KMS-11 (cell line): ENCODE data around the gene PPBP.
"Not testable (repeated sequence)": the region's sequence is repeated elsewhere in the genome, so short reads cannot be mapped to it uniquely, and the experiment has no call there.

ENCODE experiments used
- H2AFZ ChIP-seq: fragments of 200-600 bp; sonication (generic); 2 replicates; pipeline ENCODE4 v1.6.1; 2016; ENCODE audit warnings: antibody characterized with exemption, mixed run types, low read depth
- H3K27ac ChIP-seq: fragments of 200-600 bp; sonication (generic); 2 replicates; pipeline ENCODE4 v1.6.1; 2016; ENCODE audit warnings: mild to moderate bottlenecking, mixed run types
- H3K27me3 ChIP-seq: fragments of 200-600 bp; sonication (generic); 2 replicates; pipeline ENCODE4 v1.6.1; 2017; ENCODE audit warnings: mild to moderate bottlenecking, low read depth, mixed run types, moderate library complexity; ENCODE audit not compliant: insufficient read depth
- H3K36me3 ChIP-seq: fragments of 200-600 bp; sonication (generic); 2 replicates; pipeline ENCODE4 v1.6.1; 2017; ENCODE audit warnings: mild to moderate bottlenecking, mixed run types; ENCODE audit not compliant: insufficient read depth
- H3K4me1 ChIP-seq: fragments of 200-600 bp; sonication (generic); 2 replicates; pipeline ENCODE4 v1.6.1; 2016; ENCODE audit warnings: mild to moderate bottlenecking, low read depth, mixed run types; ENCODE audit not compliant: poor library complexity, severe bottlenecking
- H3K4me2 ChIP-seq: fragments of 200-600 bp; sonication (generic); 2 replicates; pipeline ENCODE4 v1.7.0; 2016; ENCODE audit warnings: mild to moderate bottlenecking, mixed run types
- H3K4me3 ChIP-seq: fragments of 200-600 bp; sonication (generic); IDR thresholded peaks from 2 replicates; pipeline ENCODE4 v1.6.1; 2017; ENCODE audit warnings: low read depth, low read length, mixed read lengths; ENCODE audit not compliant: insufficient read depth
- H3K79me2 ChIP-seq: fragments of 200-600 bp; sonication (generic); 2 replicates; pipeline ENCODE4 v1.6.1; 2016; ENCODE audit warnings: low read depth, mixed run types; ENCODE audit not compliant: insufficient read depth
- H3K9ac ChIP-seq: fragments of 200-600 bp; sonication (generic); 2 replicates; pipeline ENCODE4 v1.6.1; 2016; ENCODE audit warnings: mild to moderate bottlenecking, mixed run types
- H4K20me1 ChIP-seq: fragments of 200-600 bp; sonication (generic); 2 replicates; pipeline ENCODE4 v1.6.1; 2016; ENCODE audit warnings: mild to moderate bottlenecking, mixed run types; ENCODE audit not compliant: insufficient read depth
- TF ChIP-seq, protein P1 (sequence below): fragments of 200-600 bp; sonication (generic); conservative IDR thresholded peaks from 2 replicates; pipeline ENCODE4 v1.6.1; 2017; ENCODE audit warnings: low read depth, mild to moderate bottlenecking, antibody characterized with exemption, low read length, moderate library complexity, mixed read lengths

The PPBP gene

DNA sequence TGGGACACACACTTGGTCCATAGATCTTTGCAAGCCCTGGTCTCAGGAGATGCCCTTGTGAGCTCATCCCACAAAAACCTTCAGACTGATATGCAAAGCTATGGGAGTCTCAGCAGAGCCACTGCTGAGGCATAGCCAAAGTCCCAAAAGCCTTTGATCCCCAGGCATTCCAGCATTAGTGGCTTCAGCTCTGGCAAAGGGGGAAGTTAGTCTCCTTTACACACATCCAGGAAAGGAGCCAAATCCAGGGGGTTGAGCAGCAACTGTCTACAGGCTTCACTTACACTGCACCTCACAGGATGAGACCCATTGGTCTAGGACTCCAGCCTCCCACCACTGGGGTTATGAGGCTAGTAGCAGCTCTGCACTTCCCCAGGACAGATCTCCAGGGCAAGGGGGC, 20.1 kb downstream of the PPBP start:
- Histone ChIP-seq H3K4me1 (no peaks in the 10 kb centered on the region), H3K36me3 (no peaks in the 10 kb centered on the region), H3K4me2 (no peak overlapping the region), H2AFZ (no peak overlapping the region), H3K27ac (no peak overlapping the region), H4K20me1 (no peaks in the 10 kb centered on the region), H3K27me3 (no peaks in the 10 kb centered on the region), H3K9ac (no peak overlapping the region), H3K79me2 (no peaks in the 10 kb centered on the region), H3K4me3 (no peak overlapping the region)
- TF ChIP-seq, protein P1, sequence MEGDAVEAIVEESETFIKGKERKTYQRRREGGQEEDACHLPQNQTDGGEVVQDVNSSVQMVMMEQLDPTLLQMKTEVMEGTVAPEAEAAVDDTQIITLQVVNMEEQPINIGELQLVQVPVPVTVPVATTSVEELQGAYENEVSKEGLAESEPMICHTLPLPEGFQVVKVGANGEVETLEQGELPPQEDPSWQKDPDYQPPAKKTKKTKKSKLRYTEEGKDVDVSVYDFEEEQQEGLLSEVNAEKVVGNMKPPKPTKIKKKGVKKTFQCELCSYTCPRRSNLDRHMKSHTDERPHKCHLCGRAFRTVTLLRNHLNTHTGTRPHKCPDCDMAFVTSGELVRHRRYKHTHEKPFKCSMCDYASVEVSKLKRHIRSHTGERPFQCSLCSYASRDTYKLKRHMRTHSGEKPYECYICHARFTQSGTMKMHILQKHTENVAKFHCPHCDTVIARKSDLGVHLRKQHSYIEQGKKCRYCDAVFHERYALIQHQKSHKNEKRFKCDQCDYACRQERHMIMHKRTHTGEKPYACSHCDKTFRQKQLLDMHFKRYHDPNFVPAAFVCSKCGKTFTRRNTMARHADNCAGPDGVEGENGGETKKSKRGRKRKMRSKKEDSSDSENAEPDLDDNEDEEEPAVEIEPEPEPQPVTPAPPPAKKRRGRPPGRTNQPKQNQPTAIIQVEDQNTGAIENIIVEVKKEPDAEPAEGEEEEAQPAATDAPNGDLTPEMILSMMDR = no peak

DNA sequence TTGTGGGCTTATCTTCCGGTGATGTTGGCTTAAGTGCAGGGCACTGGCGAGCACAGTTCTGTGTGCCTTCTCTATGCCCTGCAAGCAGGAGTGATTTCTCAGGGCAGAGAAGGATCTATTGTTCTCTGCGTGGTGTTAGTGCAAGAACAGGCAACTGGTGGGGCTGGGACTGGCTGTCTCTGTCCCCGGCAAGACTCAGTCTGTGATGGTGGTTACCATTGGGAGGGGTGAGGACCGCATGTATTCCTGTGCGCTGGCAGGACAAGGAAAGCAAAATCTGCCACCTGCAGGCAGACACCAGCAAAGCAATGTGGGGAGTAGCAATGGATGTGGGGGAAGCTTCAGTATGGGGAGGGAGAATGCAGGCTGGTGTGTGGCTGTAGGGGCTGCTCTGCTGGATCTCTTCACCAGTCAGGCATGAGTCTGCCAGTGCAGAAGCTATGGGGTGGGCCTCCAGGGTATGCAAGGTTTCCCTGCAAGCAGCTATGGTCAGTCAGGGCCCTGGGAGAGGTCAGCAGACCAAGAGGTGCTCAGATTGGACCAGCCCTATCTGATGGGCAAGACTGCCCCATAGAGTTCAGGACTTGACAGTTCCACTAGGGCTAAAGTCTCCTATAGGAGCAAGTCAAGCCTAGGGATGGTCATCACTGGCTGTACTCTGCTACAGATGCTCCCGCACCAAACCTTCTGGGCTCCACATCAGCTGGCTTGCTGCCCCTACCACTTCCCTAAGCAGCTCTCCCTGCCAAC, 23.0 kb downstream of the PPBP start:
- no peaks in the 10 kb centered on the region for H3K36me3 ChIP-seq
- H3K4me3 ChIP-seq = no peak overlapping the region
- no peak overlapping the region for H3K9ac ChIP-seq
- no peak overlapping the region for H3K27ac ChIP-seq
- H3K4me1 ChIP-seq = no peaks in the 10 kb centered on the region
- H2AFZ ChIP-seq = no peak overlapping the region
- H4K20me1 ChIP-seq = no peaks in the 10 kb centered on the region
- H3K79me2 ChIP-seq = no peaks in the 10 kb centered on the region
- H3K27me3 ChIP-seq = no peaks in the 10 kb centered on the region
- TF ChIP-seq, protein P1 = no peak
- H3K4me2 ChIP-seq = no peak overlapping the region

DNA sequence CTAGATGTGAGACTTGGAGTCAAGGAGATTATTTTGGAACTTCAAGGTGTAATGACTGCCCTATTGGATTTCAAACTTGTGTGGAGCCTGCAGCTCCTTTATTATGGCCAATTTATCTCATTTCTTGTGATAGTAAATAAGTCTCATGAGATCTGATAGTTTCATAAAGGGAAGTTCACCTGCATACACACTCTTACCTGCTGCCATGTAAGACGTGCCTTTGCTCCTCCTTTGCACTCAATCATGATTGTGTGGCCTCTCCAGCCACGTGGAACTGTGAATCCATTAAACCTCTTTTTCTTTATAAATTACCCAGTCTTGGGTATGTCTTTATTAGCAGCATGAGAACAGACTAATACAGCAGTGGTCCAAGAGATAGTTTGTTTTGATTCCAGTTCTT, 25.3 kb downstream of the PPBP start:
- no peak overlapping the region for H3K9ac ChIP-seq
- no peaks in the 10 kb centered on the region for H4K20me1 ChIP-seq
- H3K36me3 ChIP-seq = no peaks in the 10 kb centered on the region
- H3K79me2 ChIP-seq = no peaks in the 10 kb centered on the region
- no peak overlapping the region for H3K4me3 ChIP-seq
- no peak overlapping the region for H2AFZ ChIP-seq
- H3K4me1 ChIP-seq = no peaks in the 10 kb centered on the region
- no peak overlapping the region for H3K27ac ChIP-seq
- no peak overlapping the region for H3K4me2 ChIP-seq
- TF ChIP-seq, protein P1 = no peak
- H3K27me3 ChIP-seq = no peaks in the 10 kb centered on the region

DNA sequence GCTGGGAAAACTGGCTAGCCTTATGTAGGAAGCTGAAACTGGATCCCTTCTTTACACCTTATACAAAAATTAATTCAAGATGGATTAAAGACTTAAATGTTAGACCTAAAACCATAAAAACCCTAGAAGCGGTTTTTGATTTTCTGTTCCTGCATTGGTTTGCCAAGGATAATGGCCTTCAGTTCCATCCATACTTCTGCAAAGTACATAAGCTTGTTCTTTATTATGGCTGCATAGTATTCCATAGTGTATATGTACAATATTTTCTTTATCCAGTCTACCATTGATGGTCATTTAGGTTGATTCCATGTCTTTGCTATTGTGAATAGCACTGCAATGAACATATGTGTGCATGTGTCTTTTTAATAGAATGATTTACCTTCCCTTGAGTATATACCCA, 28.9 kb downstream of the PPBP start:
- H3K79me2 ChIP-seq, H3K27me3 ChIP-seq, H3K9ac ChIP-seq, H3K4me3 ChIP-seq, H3K27ac ChIP-seq, H3K4me2 ChIP-seq, H3K36me3 ChIP-seq, H3K4me1 ChIP-seq, H2AFZ ChIP-seq, H4K20me1 ChIP-seq: not testable (repeated sequence)

DNA sequence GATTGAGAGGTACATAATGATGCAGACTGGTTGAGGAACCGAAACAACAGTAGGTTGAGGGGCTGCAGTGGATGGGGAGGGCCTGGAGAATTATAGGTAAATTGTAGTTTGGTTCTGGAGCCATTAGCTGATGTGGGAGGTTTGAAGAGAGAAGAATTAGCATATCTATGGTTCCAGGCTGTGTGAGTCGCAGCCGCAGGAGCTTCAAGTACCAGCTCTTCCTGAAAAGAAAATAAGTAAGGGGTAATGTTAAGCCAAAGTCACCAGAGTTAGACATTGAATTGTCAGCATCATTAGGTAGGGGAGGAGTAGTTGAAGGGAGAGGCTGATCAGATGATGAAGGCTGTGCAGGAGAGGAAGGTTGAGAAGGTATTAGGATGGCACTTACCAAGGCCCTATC, 35.6 kb downstream of the PPBP start:
- Histone ChIP-seq H3K4me3 (no peak overlapping the region), H3K27me3 (no peaks in the 10 kb centered on the region), H3K9ac (no peak overlapping the region), H4K20me1 (no peaks in the 10 kb centered on the region), H3K4me1 (no peaks in the 10 kb centered on the region), H3K36me3 (no peaks in the 10 kb centered on the region), H3K79me2 (no peaks in the 10 kb centered on the region), H2AFZ (no peak overlapping the region), H3K27ac (no peak overlapping the region), H3K4me2 (no peak overlapping the region)
- TF ChIP-seq, protein P1 = no peak

DNA sequence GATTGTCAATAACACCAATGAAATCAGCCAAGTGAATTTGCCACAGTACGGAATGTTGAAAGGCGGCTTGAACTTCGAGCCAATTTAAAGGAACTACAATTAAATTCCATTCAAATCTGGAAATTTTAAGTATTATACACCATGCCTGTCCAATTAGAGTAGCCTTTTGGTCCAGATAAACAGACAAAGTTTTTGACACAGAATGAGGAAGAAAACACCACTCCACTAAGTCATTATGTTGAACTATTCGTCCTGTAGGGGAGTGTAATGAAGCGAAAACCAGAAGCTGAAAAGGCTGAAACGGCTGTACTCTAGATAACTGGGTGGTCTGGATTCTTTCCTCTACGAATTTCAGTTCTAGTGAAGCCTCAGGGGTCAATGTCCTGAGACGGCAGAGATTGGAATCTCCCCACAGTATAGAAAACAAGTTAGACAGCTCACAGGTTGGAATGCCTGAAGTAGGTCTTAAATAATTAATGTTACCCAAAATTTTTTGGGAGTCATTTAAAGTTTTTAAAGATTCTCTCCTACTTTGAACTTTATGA, 37.5 kb downstream of the PPBP start:
- H3K4me3 ChIP-seq, H3K27ac ChIP-seq, H3K9ac ChIP-seq, H4K20me1 ChIP-seq, H3K4me1 ChIP-seq, H2AFZ ChIP-seq, H3K36me3 ChIP-seq, H3K79me2 ChIP-seq, H3K27me3 ChIP-seq, H3K4me2 ChIP-seq: not testable (repeated sequence)
